ENCODE results near the gene PLA2G2F.
"Not testable (repeated sequence)": the region's sequence is repeated elsewhere in the genome, so short reads cannot be mapped to it uniquely, and the experiment has no call there.

Gene PLA2G2F

DNA sequence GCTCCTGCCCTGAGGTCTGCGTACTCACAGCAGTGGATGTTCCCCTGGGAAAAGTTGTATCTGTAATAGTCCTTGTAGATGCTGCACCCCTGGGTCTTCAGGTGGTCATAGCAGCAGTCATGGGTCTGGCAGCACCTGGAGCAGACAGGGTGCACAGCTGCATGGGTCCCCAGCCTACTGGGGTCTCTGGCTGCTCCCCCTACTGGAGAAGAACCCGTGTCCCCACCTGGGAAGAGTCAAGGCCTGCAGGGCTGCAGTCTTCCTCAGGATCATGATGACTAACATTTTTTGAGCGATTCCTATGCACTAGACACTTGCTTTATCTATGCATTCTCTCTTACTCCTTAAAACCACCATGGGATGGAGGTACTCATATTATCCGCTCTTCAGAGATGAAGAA is 23.6 kb upstream of the PLA2G2F start:
- DNase-seq, result no peak

DNA sequence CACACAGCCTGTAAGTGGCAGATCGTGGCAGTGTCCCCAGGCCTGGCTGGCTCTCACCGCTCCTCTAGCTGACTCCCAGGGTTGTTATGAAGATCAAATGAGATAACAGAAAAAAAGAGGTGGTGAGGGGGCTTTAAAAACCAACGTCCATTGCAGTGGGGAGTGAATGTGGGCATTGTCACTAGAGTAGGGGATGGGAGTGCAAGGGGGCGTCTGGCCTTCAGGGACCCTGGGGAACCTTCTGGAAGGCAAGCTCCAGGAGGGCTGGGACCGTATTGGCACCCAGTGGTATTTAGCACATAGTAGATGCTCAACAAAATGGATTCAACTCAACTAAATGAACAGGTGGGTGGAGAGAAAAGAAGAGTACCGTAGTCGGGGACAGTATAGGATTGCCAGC is 23.2 kb upstream of the PLA2G2F start:
- no peak for DNase-seq

DNA sequence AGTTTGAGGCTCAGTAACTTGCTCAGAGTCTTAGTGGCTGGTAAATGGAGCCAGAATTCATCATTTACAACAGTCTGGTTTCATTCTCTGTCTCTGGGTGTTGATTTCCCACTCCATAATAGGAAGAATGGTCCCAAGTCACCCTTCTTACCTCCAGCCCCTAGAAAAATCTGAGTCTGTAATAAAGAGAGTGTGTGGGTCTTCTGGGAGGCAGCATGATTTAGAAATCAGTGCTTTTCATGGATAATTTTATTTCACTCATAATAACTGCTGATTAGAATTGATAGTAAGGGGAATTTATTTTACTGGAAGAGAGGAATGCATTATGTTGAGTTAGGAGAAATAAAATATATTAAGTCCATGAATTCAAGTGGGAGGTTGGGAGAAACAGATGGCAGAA is 21.9 kb upstream of the PLA2G2F start:
- no peak for DNase-seq

DNA sequence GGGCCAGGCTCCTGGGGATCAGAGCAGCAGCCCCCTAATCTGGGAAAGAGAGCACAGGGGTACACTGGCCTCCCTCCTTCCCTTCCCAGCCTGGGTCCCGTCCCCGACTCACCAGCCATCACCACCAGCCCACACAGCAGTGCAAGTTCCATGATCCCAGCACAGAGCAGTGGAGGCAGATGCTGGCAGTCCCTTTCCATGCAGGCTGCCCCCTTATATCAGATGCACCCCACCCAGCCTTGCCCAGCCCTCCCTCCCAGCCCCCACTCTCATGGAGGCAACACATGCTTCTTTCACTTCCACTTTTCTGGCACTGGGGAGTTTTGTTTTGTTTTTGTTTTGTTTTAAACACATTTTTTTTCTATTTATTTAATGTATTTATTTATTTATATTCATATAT is 19.8 kb upstream of the PLA2G2F start, which contains the start of gene PLA2G2D:
TSS of gene PLA2G2D (minus strand) at position 190 of the 400 bp plus-strand sequence. CDS start at position 152, 38 bp downstream.
- no peak for DNase-seq

DNA sequence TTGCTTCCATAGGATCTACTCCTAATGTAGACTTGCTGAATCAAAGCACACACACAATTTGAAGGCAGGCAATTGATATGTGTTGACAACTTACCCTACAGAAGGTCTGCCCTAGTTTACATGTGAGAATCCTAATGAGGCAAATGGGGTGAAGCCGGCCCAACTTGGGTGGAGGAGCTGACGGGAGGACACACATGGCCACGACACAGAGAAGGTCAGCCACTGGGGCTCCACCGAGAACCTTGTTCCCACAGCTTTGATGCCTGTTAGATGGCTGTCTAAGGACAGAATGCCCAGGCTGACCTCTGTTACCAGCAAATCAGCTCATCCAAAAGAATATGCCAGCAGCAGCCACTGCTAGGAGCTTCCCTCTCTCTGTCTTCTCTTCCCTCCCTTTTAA is 18.3 kb upstream of the PLA2G2F start:
- DNase-seq, result no peak

DNA sequence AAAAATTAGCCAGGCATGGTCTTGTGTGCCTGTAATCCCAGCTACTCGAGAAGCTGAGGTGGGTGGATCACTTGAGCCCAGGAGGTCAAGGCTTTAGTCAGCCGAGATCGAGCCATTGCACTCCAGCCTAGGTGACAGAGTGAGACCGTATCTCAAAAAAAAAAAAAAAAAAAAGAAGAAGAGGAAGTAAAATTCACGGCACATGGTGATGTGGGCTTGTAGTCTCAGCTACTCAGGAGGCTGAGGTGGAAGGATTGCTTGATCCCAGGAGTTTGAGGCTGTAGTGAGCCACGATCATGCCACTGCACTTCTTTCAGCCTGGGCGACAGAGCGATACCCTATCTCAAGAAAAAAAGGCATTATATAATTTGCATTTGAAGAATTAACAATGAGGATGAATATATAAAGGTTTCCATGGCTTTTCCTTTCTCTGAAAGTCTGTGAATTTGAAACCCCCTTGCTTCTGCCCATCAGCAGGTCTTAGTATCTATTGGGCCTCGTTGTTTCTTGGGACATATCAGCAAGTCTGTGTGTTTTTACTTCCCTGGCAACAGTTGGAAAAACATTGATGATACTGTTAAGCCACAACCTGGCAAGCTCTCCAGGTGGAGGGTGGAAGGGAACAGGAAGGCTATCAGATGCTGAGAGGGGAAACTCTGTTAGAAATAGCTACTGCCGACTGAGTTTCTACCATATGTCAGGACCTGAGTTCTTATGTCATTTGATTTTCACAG is 15.2 kb upstream of the PLA2G2F start:
- no peak for DNase-seq

DNA sequence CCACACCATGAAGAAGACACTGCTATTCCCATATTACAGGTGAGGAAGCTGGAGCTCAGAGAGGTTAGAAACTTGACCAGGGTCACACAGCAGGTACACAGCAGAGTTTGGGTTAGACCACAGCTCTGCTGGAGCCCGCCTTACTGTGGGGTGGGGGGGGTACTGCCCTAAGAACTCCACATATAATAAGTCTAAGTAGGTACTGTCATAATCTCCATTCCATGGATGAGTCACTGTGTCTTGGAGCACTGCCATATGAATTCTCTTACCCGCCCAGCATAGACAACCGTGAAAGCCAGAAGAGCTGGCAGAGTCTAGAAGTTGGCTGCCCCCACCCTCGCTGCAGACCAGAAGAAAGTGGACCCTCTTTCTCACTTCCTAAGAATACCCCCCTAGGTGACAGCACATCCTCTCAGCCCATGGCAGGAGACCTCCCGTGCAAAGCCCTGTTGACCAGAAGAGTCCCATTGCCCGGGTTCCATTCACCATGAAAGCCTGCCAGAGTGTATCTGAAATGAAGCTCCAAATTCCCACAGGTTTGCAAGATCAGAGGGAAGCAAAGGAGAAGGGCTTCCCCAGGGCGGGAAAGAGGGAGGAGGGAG is 14.6 kb upstream of the PLA2G2F start:
- DNase-seq, result no peak

DNA sequence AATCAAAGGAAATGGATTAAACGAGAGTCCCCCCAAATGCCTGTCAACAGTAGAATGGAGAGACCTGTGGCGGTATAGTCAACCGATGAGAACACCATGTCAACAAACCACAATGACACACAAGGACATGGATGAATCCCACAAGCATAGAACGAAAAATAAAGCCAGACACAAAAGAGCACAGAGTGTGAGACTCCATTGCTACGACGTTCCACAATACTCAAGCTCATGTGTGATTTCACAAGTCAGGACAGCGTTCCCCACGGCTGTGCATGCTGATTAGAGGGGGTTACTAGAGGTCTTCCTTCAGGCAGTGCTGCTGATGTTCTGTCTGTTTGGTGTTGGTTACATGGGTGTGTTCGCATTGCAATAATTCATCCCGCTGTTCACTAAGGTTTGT is 14.0 kb upstream of the PLA2G2F start:
- no peak for DNase-seq

DNA sequence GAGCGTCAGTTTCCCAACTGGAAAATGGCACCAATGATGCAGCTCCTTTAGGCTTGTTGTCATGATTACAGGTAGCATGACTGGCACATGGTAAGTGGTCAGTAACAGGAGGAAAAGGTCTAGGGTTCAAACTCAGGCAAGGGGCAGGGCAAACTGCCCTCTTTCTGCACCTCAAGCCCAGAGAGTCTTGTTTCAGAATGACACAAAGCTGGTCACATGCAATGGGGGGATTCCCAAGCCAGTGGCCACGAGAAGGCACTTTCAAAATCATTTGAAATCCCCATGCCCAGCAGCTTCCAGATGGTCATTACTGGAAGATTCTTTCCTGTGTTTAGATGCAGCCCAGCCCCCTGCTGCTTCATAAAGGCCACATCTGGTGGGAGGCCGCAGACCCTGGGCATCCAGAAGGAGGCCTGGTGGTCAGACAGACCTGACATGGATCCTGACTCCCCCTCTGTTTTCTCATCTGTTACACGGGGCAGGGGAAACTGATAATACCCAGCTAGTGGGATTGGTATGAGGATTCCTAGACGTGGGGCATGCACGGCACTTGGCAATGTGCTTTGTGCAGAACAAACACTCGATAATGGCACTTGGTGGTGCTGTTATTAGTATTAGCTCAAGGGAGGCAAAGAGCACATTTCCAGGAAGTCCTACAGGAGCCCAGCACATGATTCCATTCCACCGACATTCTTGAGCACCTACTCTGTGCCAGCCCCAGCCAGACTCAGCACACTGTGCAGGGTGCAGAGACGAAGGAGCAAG is 12.9 kb upstream of the PLA2G2F start:
- DNase-seq, result no peak

DNA sequence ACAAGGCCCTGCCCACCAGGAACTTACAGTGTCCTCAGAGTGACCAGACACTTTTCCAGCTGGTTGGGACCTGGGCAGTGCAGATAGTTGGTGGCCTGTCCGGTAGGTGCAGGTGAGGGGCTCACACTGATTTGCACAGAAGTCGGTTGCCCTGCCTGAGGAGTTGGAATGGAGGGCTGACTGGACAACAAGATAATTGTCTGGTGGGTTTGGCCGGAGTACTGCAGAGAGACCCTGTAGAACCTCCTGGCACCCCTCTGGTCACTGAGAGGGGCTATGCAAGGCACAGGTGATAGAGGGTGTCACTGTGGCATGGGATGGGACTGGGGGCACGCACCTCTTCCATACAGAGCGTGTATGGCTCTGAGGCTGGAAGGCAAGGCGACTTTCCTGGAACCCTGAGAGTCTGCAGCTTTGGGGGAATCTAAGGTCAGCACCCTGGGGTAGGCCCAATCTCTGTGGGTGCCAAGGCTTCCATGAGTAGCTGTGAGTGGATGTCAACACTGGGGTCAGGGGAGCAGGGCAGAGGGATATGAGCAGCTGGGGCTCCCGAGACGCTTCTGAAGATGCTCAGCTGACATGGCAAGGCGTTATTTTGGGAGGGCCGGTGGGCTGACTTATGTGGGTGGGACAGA is 12.2 kb upstream of the PLA2G2F start:
- DNase-seq, result no peak

DNA sequence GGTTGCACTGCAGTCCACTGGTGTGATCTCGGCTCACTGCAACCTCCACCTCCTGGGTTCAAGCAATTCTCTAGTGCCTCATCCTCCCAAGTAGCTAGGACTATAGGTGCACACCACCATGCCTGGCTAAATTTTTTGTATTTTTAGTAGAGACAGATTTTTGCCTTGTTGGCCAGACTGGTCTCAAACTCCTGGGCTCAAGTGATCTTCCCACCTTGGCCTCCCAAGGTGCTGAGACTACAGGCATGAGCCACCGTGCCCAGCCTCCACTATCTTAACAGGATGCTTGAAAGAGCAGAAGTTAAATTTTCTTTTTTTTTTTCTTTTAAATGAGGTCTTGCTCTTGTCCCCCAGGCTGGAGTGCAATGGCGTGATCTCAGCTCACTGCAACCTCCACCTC is 8.6 kb upstream of the PLA2G2F start:
- DNase-seq, result not testable (repeated sequence)

DNA sequence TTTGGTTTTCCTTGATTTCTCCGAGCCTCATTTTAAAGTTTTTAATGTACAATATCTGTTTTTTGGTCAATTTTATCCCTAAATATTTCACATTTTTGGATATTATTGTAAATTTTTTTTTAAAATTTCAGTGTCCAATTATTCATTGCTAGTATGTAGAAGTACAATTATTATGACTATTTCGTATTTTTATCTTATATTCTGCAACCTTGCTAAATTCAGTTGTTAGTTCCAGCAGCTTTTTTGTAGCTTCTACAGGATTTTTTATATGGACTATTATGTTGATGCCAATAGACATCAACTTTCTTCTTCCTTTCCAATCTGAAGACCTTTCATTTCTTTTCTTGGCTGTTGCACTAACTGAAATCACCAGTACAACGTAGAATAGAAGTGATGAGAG is 4.1 kb upstream of the PLA2G2F start:
- DNase-seq, result no peak

DNA sequence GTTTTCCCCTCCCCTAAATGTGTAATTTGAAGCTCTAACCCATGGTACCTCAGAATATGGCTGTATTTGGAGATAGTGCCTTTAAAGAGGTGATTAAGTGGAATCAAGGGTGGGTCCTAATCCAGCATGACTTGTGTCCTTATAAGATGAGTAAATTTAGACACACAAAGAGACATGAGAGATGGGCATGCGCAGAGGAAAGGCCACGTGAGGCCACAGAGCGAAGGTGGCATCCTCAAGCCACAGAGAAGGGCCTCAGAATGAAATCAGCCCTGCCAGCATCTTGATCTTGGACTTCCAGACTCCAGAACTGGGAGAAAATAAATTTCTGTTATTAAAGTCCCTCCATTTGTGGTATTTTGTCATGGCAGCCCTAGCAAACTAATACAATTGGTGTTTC is 2.9 kb upstream of the PLA2G2F start:
- no peak for DNase-seq

DNA sequence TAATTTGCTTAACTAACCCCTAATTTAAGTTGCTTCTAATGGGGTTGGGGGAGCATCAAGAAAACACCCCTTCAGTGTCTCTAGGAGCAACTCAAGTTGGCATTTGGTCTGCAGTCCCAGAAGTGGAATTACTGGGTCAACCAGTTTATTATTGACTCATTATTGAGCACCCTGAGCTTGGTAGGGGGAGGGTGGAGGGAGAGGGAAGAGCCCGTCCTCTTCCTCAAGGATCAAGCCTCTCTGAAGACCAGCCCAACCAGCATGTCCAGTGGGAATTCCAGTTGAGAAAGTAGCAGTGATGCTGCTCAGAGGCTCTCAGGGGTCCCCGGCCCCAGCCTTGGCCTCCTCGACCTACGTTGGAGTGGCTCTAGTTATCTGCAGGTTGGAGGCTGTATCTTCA is 2.1 kb upstream of the PLA2G2F start:
- DNase-seq, result no peak

DNA sequence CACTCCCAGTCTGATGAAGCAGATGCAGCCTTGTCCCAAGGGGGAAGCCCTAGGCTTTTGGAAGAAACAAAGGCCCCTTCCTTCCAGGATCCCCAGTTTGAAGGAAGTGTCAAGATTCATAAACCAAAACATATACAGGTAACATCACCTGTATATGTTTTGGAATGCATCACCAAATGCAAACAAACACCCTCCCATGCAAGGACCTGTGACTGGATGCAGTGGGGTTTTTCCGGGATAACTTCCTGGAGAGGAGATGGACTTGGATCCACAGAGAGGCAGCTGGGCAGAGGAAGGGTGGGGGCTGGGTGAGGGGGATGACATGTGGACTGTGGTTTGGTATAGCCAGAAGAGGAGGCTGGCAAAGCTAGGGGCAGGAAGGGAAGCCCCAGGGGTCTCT is 1.5 kb upstream of the PLA2G2F start:
- DNase-seq, result no peak

DNA sequence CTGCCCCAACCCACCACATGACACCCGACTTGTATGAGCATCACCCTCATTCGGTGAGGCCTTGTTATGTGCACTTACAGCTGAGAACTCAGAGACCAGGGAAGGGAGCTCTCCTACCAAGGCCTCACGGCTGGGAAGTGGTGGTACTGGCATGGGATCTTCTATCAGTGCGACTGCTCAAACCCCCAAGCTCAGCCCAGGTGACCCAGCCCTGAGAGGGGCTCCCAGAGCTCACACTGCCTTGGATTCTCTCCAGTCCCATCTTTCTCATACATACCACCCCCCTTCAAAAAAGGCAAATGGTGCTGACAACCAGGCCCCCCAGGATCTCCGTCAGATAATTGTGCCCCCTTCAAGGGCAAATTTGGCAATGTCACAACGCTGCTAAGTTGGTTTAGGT is 777 bp upstream of the PLA2G2F start:
- DNase-seq, result no peak

DNA sequence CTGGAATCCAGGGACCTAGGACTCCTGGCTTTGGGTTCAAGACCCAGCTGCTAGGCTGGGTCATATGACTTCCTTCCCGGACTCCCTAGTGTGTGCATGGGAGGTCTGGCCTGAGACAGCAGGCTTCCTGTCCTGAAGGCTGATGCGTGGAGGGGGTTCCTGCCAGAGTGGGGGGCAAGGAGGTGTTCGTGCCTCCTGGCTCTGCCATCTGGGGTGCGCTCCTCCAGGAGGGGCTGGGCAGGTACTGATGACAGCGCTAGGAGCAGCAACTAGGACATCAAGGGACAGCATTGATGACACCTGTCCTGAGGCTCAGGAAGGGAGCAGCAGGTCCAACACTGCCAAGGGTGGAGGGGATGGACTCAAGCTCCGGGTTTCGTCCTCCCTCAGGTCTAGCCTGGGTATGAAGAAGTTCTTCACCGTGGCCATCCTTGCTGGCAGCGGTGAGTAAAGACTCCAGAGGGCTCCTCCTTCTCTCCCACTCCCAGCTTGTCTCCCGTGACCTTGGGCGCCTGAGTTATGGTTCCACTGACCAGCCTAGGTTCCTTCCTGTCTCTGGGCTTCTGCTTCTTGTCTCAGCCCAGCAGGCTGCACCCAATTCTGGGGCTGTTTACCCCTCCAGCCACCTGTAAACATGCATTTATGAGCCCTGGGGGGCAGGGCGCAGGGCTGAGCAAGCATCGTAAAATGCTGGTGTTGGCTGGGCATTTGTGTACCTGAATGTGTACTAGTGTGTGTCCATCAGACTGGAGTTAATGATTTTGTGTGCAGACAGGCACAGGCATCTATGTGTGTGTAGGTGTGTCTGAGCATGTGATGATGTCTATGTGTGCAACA is 871 bp downstream of the PLA2G2F start:
- no peak for DNase-seq

DNA sequence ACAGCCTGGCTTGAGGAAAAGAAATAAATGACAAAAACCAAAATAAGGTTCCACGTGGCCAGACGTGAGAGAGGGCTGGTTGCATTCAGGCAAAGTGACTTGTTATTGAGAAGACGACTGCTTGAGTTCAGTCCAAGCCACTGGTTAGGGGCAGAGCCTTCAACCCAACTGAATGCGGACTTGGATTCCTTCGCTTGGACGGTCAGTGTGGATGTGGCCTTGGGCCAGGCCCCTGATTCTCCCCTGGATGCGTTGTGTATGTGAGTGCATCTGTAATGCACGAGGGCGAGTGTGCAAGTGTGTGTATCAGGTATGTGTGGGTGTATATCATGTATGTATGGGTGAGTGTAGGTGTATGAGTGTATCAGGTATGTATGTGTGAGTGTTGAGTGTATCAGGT is 1.9 kb downstream of the PLA2G2F start:
- no peak for DNase-seq

DNA sequence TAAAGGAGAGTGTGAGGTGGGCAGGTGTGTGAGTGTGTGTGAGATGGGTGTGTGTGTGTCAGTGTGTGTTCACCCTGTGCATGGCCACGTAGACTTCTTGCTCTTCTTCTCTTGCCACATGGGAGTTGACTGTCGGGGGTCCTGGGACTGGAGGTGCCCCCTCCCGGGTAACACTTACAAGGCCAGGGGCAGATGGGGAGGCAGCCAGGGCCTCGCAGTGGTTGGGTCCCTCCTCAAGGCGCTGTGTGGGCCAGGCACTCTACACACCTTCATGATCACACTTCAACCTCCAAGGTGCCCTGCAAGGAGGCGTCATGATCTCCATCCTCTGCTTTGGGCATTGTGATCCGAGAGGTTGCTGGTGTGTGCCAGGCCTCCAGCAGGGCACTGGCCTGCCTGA is 2.3 kb downstream of the PLA2G2F start:
- DNase-seq, result no peak

DNA sequence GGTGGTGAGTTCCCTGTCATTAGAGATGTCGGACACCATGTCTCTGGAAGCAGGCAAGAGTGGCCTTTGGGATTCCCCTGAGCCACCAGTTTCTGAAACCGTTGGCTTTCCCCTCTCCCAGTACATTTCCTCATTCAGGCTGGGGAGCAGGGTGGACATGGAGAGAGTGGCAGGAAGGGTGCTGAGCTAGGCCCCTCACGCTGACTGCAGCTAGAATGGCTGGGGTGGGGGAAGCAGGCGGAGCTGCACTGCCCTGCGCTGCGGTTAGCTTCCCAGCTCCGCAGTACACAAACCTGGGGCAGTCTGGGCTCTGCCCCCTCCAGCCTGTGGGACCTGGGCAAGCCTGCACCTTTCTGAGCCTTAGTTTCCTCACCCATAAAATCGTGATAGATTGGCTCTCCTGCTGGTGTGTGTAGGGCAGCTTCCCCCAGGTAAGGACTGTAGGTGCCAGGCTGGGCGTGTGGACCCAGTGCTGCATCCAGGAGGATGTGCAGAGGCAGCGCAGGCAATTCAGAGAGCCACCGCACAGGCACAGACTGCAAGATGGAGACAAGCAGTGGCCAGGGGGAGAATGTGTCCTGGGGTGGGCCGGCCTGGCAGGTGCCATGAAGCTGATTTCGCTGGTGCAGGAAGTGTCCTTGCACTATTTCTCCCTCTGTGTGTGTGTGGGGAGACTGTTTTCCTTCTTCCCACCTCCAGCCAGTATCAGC is 3.0 kb downstream of the PLA2G2F start:
- DNase-seq, result no peak

DNA sequence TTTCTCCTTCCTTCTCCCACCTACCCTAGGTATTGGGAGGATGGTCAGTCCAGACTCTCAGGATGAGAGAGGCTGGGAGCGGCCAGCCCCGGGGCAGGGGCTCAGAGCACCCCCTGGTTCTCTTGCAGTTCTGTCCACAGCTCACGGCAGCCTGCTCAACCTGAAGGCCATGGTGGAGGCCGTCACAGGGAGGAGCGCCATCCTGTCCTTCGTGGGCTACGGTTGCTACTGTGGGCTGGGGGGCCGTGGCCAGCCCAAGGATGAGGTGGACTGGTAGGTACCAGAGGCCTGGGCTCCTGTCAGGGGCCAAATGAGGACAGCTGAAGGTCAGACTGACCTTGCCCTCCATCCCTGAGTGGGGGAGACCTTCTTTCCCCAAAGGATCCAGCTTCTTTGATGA is 4.2 kb downstream of the PLA2G2F start:
- DNase-seq, result no peak
